Activated CD4-positive, alpha-beta memory T cell treated with anti-CD3 and anti-CD28 coated beads, Interleukin-2, amount 10 ng/mL, durations not matched to agents 7 days and 5 days (primary cell): Measurements from ENCODE around the gene DEGS1. TPM values are rescaled to one million over a fixed set of nuclear protein-coding genes. Genes with fewer than 3 reads are reported as not detected.

ENCODE experiments used
- CTCF ChIA-PET: fragments of 350-600 bp; sonication (Branson Sonifier 250); formaldehyde crosslinking; loops from one replicate; lab custom pipeline; 2021; ENCODE audit warnings: antibody characterized with exemption, inconsistent platforms; lab: Charles Lee
- POLR2A ChIA-PET: fragments of 350-600 bp; sonication (Branson Sonifier 250); formaldehyde crosslinking; loops from one replicate; lab custom pipeline; 2021; ENCODE audit warnings: antibody characterized with exemption; lab: Charles Lee
- DNase-seq: peaks from one replicate; pipeline ENCODE4 v3.0.0-alpha.2; 2020
- H3K27ac Mint-ChIP-seq: one replicate; pipeline ENCODE4 v1.8.0; 2021; ENCODE audit warnings: mild to moderate bottlenecking, mixed read lengths
- H3K27me3 Mint-ChIP-seq: one replicate; pipeline ENCODE4 v1.8.0; 2021; ENCODE audit warnings: mixed read lengths
- H3K36me3 Mint-ChIP-seq: one replicate; pipeline ENCODE4 v1.8.0; 2021; ENCODE audit warnings: low read depth, mixed read lengths
- H3K4me1 Mint-ChIP-seq: one replicate; pipeline ENCODE4 v1.8.0; 2021; ENCODE audit warnings: mixed read lengths
- H3K4me3 Mint-ChIP-seq: one replicate; pipeline ENCODE4 v1.8.0; 2021; ENCODE audit warnings: mild to moderate bottlenecking, mixed read lengths
- H3K9me3 Mint-ChIP-seq: one replicate; pipeline ENCODE4 v1.8.0; 2021; ENCODE audit warnings: mixed read lengths
- total RNA-seq, 2 experiments: library from RNA; stranded (reverse); gene quantifications; one replicate each; pipeline ENCODE4 v1.2.3, GENCODE V29; 2021

The DEGS1 gene
- total RNA-seq, 2 experiments from 2014 or later: 69.2 to 69.5 TPM

- Mint-ChIP-seq H3K27me3 (no peaks in the 10 kb centered on the region), H3K9me3 (no peaks in the 10 kb centered on the region), H3K36me3 (peaks cover 31% of the 10 kb centered on the region), H3K4me1 (peaks cover 44% of the 10 kb centered on the region), H3K4me3 (peak overlapping the region; percentile 72), H3K27ac (peak overlapping the region; percentile 90)
- POLR2A ChIA-PET: interaction anchor here (0.7 to 4.5 kb wide), 33 partner anchors 9 to 466 kb away, joined by 3 to 48 read pairs (median 4); partner anchors contain the start of genes FBXO28, NVL and WDR26
- peak; percentile 59 for DNase-seq
- CTCF ChIA-PET: interaction anchor here (0.8 to 3.3 kb wide), 8 partner anchors 11 to 275 kb away, joined by 3 to 16 read pairs (median 3); partner anchors contain the start of genes FBXO28 and NVL
Observed at GRCh38 chr1:224182057-224182865, 779 bp upstream of the DEGS1 start.

- H3K27ac Mint-ChIP-seq: peak overlapping the region; percentile 83
Observed at GRCh38 chr1:224183591-224184312, 712 bp downstream of the DEGS1 start.

GRCh38 chr1:224185208-224185607, 2.2 kb downstream of the DEGS1 start:
- POLR2A ChIA-PET: interaction anchor here (1.1 to 4.5 kb wide), 3 partner anchors 15 to 313 kb away, joined by 3 to 48 read pairs (median 4); no protein-coding TSS in a partner anchor
- Mint-ChIP-seq H3K4me1 (peaks cover 65% of the 10 kb centered on the region), H3K27ac (peak overlapping the region; percentile 70), H3K4me3 (peak overlapping the region; percentile 93), H3K9me3 (no peaks in the 10 kb centered on the region), H3K27me3 (no peaks in the 10 kb centered on the region), H3K36me3 (peaks cover 50% of the 10 kb centered on the region)
- DNase-seq: no peak
- CTCF ChIA-PET: interaction anchor here (3.3 kb wide), 1 partner anchor 8 kb away, joined by 16 read pairs; no protein-coding TSS in a partner anchor

More at GRCh38 chr1:224183591-224184312, 712 bp downstream of the DEGS1 start:
- CTCF ChIA-PET: interaction anchor here (0.9 to 3.3 kb wide), 3 partner anchors 9 to 273 kb away, joined by 3 to 16 read pairs (median 5); partner anchors contain the start of gene FBXO28
- no peaks in the 10 kb centered on the region for H3K27me3 Mint-ChIP-seq
- H3K4me3 Mint-ChIP-seq: peak overlapping the region; percentile 93
- POLR2A ChIA-PET: interaction anchor here (0.7 to 4.5 kb wide), 23 partner anchors 9 to 337 kb away, joined by 3 to 48 read pairs (median 4); partner anchors contain the start of genes FBXO28, NVL and WDR26
- peaks cover 40% of the 10 kb centered on the region for H3K36me3 Mint-ChIP-seq
- peak; percentile 65 for DNase-seq
- H3K9me3 Mint-ChIP-seq: no peaks in the 10 kb centered on the region
- H3K4me1 Mint-ChIP-seq: peaks cover 55% of the 10 kb centered on the region

- peaks cover 69% of the 10 kb centered on the region for H3K4me1 Mint-ChIP-seq
- POLR2A ChIA-PET: interaction anchor here (0.5 kb wide), 1 partner anchor 8 kb away, joined by 3 read pairs; no protein-coding TSS in a partner anchor
- H3K36me3 Mint-ChIP-seq: peaks cover 67% of the 10 kb centered on the region
- H3K27ac Mint-ChIP-seq: peak overlapping the region; percentile 61
- no peaks in the 10 kb centered on the region for H3K27me3 Mint-ChIP-seq
- CTCF ChIA-PET: no interaction called here
- H3K4me3 Mint-ChIP-seq: peak overlapping the region; percentile 38
- no peak for DNase-seq
- no peaks in the 10 kb centered on the region for H3K9me3 Mint-ChIP-seq
Observed at GRCh38 chr1:224188286-224188685, 5.2 kb downstream of the DEGS1 start.

GRCh38 chr1:224189561-224189960, 6.5 kb downstream of the DEGS1 start:
- Mint-ChIP-seq H3K4me3 (no peak overlapping the region), H3K27ac (no peak overlapping the region), H3K4me1 (peaks cover 72% of the 10 kb centered on the region), H3K36me3 (peaks cover 69% of the 10 kb centered on the region), H3K9me3 (no peaks in the 10 kb centered on the region), H3K27me3 (no peaks in the 10 kb centered on the region)
- ChIA-PET CTCF (no interaction called here), POLR2A (no interaction called here)
- DNase-seq: no peak

GRCh38 chr1:224192082-224192788, 9.2 kb downstream of the DEGS1 start:
- H3K36me3 Mint-ChIP-seq: peaks cover 54% of the 10 kb centered on the region
- peak overlapping the region; percentile 14 for H3K4me3 Mint-ChIP-seq
- H3K27me3 Mint-ChIP-seq: no peaks in the 10 kb centered on the region
- H3K4me1 Mint-ChIP-seq: peaks cover 56% of the 10 kb centered on the region
- H3K27ac Mint-ChIP-seq: peak overlapping the region; percentile 80
- POLR2A ChIA-PET: interaction anchor here (0.6 to 2.4 kb wide), 10 partner anchors 9 to 346 kb away, joined by 3 to 41 read pairs (median 3); partner anchors contain the start of genes DEGS1, TP53BP2 and WDR26
- no peaks in the 10 kb centered on the region for H3K9me3 Mint-ChIP-seq
- peak; percentile 29 for DNase-seq
- CTCF ChIA-PET: interaction anchor here (0.6 to 2.1 kb wide), 5 partner anchors 8 to 250 kb away, joined by 3 to 16 read pairs (median 4); partner anchors contain the start of gene DEGS1

- DNase-seq: no peak
- H3K27me3 Mint-ChIP-seq: no peaks in the 10 kb centered on the region
- H3K4me1 Mint-ChIP-seq: peaks cover 48% of the 10 kb centered on the region
- H3K27ac Mint-ChIP-seq: peak overlapping the region; percentile 70
- no peak overlapping the region for H3K4me3 Mint-ChIP-seq
- ChIA-PET POLR2A (interaction anchor here (0.9 to 2.4 kb wide), 5 partner anchors 11 to 348 kb away, joined by 3 to 41 read pairs (median 4); partner anchors contain the start of genes DEGS1, TP53BP2 and WDR26), CTCF (interaction anchor here (0.6 to 2.1 kb wide), 5 partner anchors 10 to 471 kb away, joined by 3 to 16 read pairs (median 5); partner anchors contain the start of gene DEGS1)
- H3K9me3 Mint-ChIP-seq: no peaks in the 10 kb centered on the region
- peaks cover 48% of the 10 kb centered on the region for H3K36me3 Mint-ChIP-seq
Observed at GRCh38 chr1:224193319-224193966, 10.4 kb downstream of the DEGS1 start.

GRCh38 chr1:224196813-224197600, 14.0 kb downstream of the DEGS1 start:
- CTCF ChIA-PET: interaction anchor here (0.6 kb wide), 2 partner anchors 52 to 197 kb away, joined by 4 to 5 read pairs; no protein-coding TSS in a partner anchor
- peaks cover 26% of the 10 kb centered on the region for H3K4me1 Mint-ChIP-seq
- DNase-seq: no peak
- no peaks in the 10 kb centered on the region for H3K9me3 Mint-ChIP-seq
- H3K36me3 Mint-ChIP-seq: peaks cover 28% of the 10 kb centered on the region
- no peak overlapping the region for H3K4me3 Mint-ChIP-seq
- no peaks in the 10 kb centered on the region for H3K27me3 Mint-ChIP-seq
- no peak overlapping the region for H3K27ac Mint-ChIP-seq
- POLR2A ChIA-PET: interaction anchor here (1.6 kb wide), 2 partner anchors 9 to 14 kb away, joined by 3 to 4 read pairs; partner anchors contain the start of gene DEGS1

- no peak overlapping the region for H3K4me3 Mint-ChIP-seq
- peaks cover 14% of the 10 kb centered on the region for H3K4me1 Mint-ChIP-seq
- no peak overlapping the region for H3K27ac Mint-ChIP-seq
- POLR2A ChIA-PET: interaction anchor here (1.6 kb wide), 1 partner anchor 16 kb away, joined by 4 read pairs; the partner anchor contains the start of gene DEGS1
- no peak for DNase-seq
- no peaks in the 10 kb centered on the region for H3K27me3 Mint-ChIP-seq
- no peaks in the 10 kb centered on the region for H3K9me3 Mint-ChIP-seq
- CTCF ChIA-PET: no interaction called here
- peaks cover 16% of the 10 kb centered on the region for H3K36me3 Mint-ChIP-seq
Observed at GRCh38 chr1:224198572-224198971, 15.5 kb downstream of the DEGS1 start.

- Mint-ChIP-seq H3K27me3 (no peaks in the 10 kb centered on the region), H3K36me3 (peaks cover 7% of the 10 kb centered on the region), H3K27ac (no peak overlapping the region), H3K4me1 (peaks cover 12% of the 10 kb centered on the region), H3K9me3 (no peaks in the 10 kb centered on the region), H3K4me3 (no peak overlapping the region)
- no peak for DNase-seq
- POLR2A ChIA-PET: no interaction called here
- CTCF ChIA-PET: no interaction called here
Observed at GRCh38 chr1:224199679-224200078, 16.6 kb downstream of the DEGS1 start.

- H3K36me3 Mint-ChIP-seq: no peaks in the 10 kb centered on the region
- no peak for DNase-seq
- H3K4me1 Mint-ChIP-seq: peaks cover 16% of the 10 kb centered on the region
- H3K9me3 Mint-ChIP-seq: no peaks in the 10 kb centered on the region
- no peak overlapping the region for H3K27ac Mint-ChIP-seq
- H3K4me3 Mint-ChIP-seq: no peak overlapping the region
- no peaks in the 10 kb centered on the region for H3K27me3 Mint-ChIP-seq
- CTCF ChIA-PET: no interaction called here
- POLR2A ChIA-PET: interaction anchor here (0.6 kb wide), 1 partner anchor 9 kb away, joined by 3 read pairs; no protein-coding TSS in a partner anchor
Observed at GRCh38 chr1:224201383-224201782, 18.3 kb downstream of the DEGS1 start.
